HEK293T (cell line): ENCODE measurements around the gene CDC25B.

Experiments
- BHLHE40 ChIP-seq: fragments of 450-650 bp; IDR thresholded peaks from 2 replicates; pipeline ENCODE4 v1.6.1; 2016; ENCODE audit warnings: mild to moderate bottlenecking, moderate library complexity, borderline replicate concordance
- TF ChIP-seq, protein P1 (sequence below): fragments of 450-650 bp; IDR thresholded peaks from 2 replicates; pipeline ENCODE4 v1.6.1; 2016

DNA sequence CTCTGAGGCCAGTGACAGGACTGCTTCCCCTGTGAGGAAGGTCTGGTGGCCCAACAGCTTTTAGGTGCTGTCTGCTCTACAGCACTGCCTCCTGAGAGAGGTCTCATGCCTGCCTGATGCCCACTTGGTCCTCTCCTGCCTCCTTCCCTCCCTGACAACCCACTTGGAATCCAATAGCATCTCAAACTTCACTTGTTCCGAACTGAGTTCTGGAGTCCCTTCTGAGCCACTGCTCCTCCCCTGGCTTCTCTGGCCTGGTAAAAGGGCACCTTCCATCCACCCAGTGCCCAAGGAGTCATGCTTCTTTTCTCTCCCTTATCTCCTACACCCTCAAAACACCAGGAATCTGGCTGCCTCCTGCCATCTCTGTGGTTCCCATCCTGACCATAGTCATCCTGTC is 52.5 kb downstream of the CDC25B start:
- no peak for TF ChIP-seq BHLHE40
- TF ChIP-seq, protein P1, sequence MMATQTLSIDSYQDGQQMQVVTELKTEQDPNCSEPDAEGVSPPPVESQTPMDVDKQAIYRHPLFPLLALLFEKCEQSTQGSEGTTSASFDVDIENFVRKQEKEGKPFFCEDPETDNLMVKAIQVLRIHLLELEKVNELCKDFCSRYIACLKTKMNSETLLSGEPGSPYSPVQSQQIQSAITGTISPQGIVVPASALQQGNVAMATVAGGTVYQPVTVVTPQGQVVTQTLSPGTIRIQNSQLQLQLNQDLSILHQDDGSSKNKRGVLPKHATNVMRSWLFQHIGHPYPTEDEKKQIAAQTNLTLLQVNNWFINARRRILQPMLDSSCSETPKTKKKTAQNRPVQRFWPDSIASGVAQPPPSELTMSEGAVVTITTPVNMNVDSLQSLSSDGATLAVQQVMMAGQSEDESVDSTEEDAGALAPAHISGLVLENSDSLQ = no peak
